Measurements from ENCODE around the gene MALT1.

MALT1 gene

GRCh38 chr18:58690259-58690658 is 19.0 kb downstream of the MALT1 start:
- DNase-seq (ENCODE audit: low read depth): no peak

DNA sequence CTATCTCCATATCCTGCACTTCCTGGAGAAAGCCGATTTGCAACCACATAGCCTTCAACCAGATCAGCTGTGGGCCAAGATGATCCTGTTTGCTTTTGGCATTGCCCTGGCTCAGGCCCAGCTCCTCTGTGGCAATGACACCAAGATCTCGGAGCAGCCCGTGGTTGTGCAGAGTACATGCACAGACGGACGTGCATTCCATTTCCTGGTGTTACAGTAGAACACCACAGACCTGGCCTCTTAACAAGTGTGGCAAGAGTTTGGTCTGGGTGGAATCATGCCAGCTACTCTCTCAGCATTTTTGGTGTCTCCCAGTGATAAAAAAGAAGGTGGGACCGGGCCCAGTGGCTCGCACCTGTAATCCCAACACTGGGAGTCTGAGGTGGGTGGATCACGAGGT is 20.0 kb downstream of the MALT1 start:
- peak; percentile 38 for DNase-seq (ENCODE audit: low read depth)

DNA sequence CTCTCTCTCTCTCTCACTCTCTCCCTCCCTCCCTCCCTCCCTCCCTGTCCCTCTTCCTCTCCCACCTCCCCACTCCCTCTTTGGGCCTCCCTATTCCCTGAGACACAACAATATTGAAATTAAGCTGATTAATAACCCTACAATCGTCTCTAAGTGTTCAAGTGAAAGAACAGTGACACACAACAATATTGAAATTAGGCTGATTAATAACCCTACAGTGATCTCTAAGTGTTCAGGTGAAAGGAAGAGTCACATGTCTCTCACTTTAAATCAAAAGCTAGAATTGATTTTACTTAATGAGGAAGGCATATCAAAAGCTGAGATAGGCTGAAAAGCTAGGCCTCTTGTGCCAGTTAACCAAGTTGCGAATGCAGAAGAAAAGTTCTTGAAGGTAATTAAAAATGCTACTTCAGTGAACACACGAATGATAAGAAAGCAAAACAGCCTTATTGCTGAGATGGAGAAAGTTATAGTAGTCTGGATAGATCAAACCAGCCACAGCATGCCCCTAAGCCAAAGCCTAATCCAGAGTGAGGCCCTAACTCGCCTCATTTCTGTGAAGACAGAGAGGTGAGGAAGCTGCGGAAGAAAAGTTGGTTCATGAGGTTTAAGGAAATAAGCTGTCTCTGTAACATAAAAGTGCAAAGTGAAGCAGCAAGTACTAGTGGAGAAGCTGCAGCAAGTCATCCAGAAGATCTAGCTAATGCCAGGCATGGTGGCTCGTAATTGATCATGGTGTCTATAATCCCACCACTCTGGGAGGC is 21.3 kb downstream of the MALT1 start:
- no peak for DNase-seq (ENCODE audit: low read depth)

DNA sequence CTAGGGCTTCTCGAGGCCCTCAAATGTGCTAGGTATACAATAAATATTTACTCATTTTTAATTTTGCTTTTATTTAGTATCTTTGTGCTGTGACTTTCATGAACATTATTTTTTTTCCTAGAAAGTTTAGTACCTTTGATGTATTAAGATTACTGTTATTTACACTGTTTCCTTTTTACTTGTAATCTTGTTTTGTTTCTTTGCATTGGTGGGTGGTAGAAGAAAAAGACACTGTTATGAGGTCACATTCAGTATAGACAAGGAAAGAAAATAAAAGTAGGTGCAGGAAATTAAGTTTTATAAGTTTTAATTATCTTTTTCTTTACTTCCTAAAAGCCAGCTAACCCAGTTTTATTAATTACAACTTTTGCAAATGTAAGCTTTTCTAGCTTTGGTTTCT is 23.0 kb downstream of the MALT1 start:
- no peak for DNase-seq (ENCODE audit: low read depth)

- DNase-seq (ENCODE audit: low read depth): peak; percentile 51
Observed at GRCh38 chr18:58694720-58695468, 23.6 kb downstream of the MALT1 start.

DNA sequence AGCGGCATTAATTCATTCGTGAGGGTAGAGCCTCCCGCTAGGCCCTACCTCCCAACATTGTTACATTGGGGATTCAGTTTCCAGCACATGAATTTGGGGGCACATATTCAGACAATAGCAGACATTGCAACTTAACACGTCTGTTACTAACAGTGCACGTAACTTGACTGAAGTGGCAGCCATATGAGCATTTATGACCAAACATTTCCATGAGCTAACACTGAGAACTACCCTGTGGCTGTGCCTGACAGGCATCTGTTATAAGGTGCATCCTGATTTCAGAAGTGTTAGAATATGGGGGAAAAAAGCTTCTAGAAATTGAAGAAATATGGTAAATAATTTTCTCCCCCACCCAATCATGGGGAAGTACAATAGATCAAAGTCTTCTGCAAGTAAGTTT is 24.5 kb downstream of the MALT1 start:
- DNase-seq (ENCODE audit: low read depth): no peak

DNA sequence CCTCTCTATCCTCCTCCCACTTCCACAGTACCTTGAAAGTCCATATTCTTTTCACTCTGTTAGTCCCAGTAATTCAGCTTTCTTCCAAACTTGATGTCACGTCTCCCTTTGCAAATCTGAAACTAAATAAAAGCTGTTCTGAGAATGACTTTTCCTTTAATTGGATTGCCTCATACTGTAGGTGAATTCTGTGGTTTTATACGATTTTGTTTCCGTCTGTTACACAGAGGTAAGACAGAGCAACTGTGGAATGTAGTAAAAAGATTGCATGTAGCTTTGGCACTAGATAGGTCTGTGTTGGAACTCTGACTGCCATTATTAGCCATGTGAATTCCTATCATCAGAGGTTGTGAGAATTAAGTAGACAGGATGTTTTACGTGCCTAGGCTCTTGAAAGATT is 25.9 kb downstream of the MALT1 start:
- DNase-seq (ENCODE audit: low read depth): peak; percentile 11

DNA sequence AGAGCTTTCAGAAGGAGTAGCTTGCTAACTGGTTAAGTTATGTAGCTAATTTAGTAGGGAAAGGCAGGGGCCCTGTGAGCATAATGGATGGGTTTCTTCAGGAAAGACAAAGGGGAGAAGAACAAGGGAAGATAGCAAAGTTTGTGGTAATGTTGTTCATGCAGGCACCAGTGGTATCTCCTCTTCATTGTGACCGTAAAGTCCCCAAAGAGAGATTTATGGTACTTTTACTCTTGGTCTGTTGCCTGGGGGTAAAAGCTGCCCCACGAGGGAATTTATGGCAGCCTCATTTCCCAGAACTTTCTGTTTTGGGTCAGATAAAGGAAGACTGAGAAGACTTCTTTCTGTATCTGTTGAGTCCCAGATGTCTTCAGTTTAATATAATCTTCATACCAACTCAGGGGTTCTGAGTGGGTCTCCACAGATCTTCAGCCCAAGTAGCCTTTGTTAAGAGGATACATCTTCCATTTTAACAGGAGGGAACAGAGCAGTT is 27.5 kb downstream of the MALT1 start:
- no peak for DNase-seq (ENCODE audit: low read depth)

GRCh38 chr18:58699551-58699950 is 28.3 kb downstream of the MALT1 start:
- no peak for DNase-seq (ENCODE audit: low read depth)

GRCh38 chr18:58700209-58700608 is 28.9 kb downstream of the MALT1 start:
- DNase-seq (ENCODE audit: low read depth): no peak

DNA sequence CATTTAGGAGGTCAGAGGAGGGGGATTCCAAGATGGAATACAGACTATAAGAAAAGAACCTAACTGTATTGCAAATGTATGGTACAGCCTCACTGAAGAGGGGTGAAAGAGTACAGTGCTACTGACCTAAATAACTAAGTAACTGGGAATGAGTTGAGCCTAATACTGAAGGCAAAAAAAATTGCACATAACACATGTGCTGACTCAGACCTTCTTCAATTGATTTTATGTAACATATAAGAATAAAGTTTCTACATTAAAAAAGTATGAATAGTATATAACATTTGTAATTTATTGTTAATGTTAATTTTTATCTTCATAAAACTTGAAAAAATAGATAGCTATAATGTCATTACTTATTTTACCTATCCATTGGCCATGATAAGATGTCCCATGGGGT is 41.7 kb downstream of the MALT1 start:
- DNase-seq (ENCODE audit: low read depth): no peak

- no peak for DNase-seq (ENCODE audit: low read depth)
Observed at GRCh38 chr18:58714259-58714658, 43.0 kb downstream of the MALT1 start.

DNA sequence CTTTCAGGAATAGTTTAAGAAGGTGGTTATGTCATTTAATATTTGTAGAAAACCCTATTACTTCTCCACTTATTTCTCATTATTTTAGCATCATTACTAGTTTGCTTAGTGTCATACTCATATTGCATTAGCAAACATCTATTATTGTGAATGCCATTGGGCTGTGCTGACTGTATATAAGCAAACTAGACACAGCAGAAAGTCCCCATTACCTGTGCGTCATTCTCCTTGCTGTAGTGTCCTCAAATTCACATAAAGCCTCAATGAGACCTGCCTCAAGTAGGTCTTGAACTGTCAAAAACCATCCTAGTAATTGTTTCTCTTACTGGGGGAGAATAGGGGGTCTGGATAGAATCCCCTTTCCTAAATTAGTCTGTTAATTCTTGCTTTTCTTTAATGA is 43.6 kb downstream of the MALT1 start:
- DNase-seq (ENCODE audit: low read depth): no peak

DNA sequence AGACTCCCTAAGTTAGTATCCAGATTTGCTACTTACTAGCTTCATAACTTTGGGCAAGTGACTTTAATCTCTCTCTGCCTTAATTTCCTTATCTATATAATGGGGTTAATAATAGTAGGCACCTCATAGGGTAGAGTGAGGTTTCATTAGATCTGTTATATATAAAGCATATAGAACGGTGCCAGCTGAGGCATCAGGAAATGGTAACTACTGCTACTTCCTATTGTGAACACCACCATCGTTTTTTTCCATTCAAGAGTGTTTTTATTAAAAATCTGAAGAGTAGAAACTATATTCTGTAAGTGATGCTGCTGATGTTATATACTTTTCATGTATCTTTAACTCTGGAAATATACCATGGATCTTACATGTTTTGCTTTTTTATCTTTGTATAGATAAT is 44.3 kb downstream of the MALT1 start:
- DNase-seq (ENCODE audit: low read depth): no peak

DNA sequence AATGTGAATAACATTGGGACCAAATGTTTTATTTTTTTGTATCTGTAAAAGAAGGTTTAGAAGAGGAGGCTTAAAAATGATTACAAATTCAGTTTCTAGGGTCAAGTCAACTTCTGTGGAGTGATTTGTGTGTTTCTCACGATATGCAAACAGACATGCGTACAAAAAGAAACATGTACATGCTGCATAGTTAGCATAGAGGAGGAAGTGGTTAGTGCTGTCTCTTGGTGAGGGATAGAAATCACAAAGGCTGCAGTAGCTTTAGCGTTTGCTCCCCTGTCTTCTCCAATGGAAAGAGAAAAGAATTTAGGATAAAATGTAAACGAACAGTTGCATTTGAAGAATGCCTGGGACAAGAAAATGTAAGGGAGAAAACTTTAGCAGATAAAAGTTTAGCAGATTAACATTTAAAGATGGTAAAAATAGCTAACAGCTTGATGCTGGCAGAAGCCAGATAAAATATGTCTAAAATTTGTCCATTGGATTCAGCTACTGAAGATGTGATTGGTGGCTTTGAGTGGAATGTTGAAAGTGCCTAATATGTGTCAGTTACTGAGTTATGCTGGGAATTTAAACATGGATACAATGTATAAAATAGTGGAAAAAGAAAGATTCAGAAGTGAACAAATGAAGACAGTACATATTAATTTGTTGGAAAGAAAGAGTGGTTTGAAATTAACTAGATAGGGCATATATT is 44.9 kb downstream of the MALT1 start:
- peak; percentile 36 for DNase-seq (ENCODE audit: low read depth)

- DNase-seq (ENCODE audit: low read depth): peak; percentile 26
Observed at GRCh38 chr18:58721566-58722239, 50.4 kb downstream of the MALT1 start.

DNA sequence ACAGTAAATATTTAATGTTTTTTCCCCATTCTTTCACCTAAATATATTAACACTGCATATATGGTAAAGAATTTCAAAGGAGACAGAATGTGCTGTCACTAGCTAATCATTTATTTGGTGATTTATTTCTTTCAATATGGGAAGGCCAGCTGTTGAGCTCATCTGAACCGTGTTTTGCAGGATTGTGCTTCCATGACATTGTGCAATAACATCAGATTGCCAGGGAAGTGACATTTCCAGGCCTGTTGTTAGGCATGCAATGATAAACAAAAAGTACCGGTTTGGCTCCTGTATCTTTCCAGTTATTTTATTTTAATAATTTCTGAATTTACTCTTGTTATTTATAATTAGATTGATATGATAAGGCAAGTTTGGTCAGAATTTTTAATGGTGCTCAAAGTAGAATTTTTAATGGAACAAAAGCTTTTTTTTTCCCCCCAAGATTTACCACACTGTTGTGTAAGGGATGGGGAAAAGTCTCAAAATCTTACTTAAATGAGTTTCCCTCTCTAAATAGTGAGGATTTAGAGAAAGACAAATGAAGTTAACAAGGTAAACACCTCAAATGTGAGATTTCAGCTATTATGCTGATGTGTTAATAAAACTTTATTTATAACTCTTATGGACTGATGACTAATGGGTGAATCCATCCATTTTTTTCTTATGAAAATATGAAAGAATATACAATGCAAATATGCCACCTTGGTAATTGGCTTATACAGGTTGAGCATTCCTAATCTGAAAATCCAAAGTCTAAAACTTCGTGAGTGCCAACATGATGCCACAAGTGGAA is 52.7 kb downstream of the MALT1 start:
- DNase-seq (ENCODE audit: low read depth): peak; percentile 47

- DNase-seq (ENCODE audit: low read depth): peak; percentile 31
Observed at GRCh38 chr18:58726671-58727070, 55.4 kb downstream of the MALT1 start.

- peak; percentile 38 for DNase-seq (ENCODE audit: low read depth)
Observed at GRCh38 chr18:58727776-58728500, 56.7 kb downstream of the MALT1 start.

- no peak for DNase-seq (ENCODE audit: low read depth)
Observed at GRCh38 chr18:58728719-58729118, 57.5 kb downstream of the MALT1 start.

DNA sequence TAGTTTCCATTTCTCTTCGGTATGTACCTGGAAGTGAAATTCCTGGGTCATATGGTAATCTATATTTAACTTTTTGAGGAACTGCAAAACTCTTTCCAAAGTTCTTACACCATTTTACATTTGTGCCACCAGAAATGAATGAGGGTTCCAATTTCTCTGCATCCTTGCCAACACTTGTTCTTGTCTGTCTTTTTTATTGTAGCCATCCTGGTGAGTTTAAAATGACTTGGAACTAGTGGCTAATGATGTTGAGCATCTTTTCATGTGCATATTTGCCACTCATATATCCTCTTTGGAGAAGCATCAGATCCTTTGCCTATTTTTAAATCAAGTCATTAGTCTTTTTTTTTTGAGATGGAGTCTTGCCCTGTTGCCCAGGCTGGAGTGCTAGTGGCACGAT is 59.4 kb downstream of the MALT1 start:
- no peak for DNase-seq (ENCODE audit: low read depth)

Data from amniotic epithelial cell (primary cell).